ENCODE data around the gene SGK1.

GRCh38 chr6:134341999-134342567 lies 24.2 kb upstream of the SGK1 start:
- TF ChIP-seq, protein P1, sequence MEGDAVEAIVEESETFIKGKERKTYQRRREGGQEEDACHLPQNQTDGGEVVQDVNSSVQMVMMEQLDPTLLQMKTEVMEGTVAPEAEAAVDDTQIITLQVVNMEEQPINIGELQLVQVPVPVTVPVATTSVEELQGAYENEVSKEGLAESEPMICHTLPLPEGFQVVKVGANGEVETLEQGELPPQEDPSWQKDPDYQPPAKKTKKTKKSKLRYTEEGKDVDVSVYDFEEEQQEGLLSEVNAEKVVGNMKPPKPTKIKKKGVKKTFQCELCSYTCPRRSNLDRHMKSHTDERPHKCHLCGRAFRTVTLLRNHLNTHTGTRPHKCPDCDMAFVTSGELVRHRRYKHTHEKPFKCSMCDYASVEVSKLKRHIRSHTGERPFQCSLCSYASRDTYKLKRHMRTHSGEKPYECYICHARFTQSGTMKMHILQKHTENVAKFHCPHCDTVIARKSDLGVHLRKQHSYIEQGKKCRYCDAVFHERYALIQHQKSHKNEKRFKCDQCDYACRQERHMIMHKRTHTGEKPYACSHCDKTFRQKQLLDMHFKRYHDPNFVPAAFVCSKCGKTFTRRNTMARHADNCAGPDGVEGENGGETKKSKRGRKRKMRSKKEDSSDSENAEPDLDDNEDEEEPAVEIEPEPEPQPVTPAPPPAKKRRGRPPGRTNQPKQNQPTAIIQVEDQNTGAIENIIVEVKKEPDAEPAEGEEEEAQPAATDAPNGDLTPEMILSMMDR (IDR thresholded peaks at IDR 0.05; ENCODE audit: poor library complexity, severe bottlenecking): no peak
- no peak for TF ChIP-seq POLR2AphosphoS5 (IDR thresholded peaks at IDR 0.05)
